ENCODE measurements around the gene JAZF1. TPM values are rescaled to one million over a fixed set of nuclear protein-coding genes. Genes with fewer than 3 reads are reported as not detected.

The JAZF1 gene
- total and polyA plus RNA-seq, 7 donors, result 2.3 to 10.6 (median 5.3) TPM

GRCh38 chr7:27822245-27822644 is 358.4 kb downstream of the JAZF1 start:
- WGBS, 3 donors, result 86 to 88% (median 87%) methylated on average over 2 of the region's 2 CpGs
- no peak for TF ChIP-seq CTCF (IDR thresholded peaks at IDR 0.05)
- intact Hi-C loops (cut with DNase I), result no loop called here
- H3K4me3 ChIP-seq, result no peak overlapping the region
- no peak for DNase-seq
- no peak for ATAC-seq
- H3K27ac ChIP-seq, result no peak overlapping the region
- H3K9me3 ChIP-seq, result no peaks in the 10 kb centered on the region
- no peaks in the 10 kb centered on the region for H3K27me3 ChIP-seq (ENCODE audit: insufficient read depth in 3 of 3, low read length in 2 of 3)
- peaks cover 0 to 58% of the 10 kb centered on the region in 2 donors for H3K36me3 ChIP-seq (ENCODE audit: insufficient read depth in 1 of 2, low read depth in 1 of 2)
- no peaks in the 10 kb centered on the region for H3K4me1 ChIP-seq

GRCh38 chr7:27812706-27813105 is 367.9 kb downstream of the JAZF1 start:
- peaks cover 0 to 28% of the 10 kb centered on the region in 2 donors for H3K36me3 ChIP-seq (ENCODE audit: insufficient read depth in 1 of 2, low read depth in 1 of 2)

GRCh38 chr7:27810186-27810585 is 370.4 kb downstream of the JAZF1 start:
- no peaks in the 10 kb centered on the region for H3K9me3 ChIP-seq
- 83 to 97% (median 84%) methylated on average over 4 of the region's 4 CpGs for WGBS, 3 donors
- peaks cover 39% of the 10 kb centered on the region for H3K4me1 ChIP-seq
- no peak overlapping the region for H3K4me3 ChIP-seq
- peaks cover 0 to 7% of the 10 kb centered on the region in 2 donors for H3K36me3 ChIP-seq (ENCODE audit: insufficient read depth in 1 of 2, low read depth in 1 of 2)
- intact Hi-C loops (cut with DNase I), result no loop called here
- TF ChIP-seq CTCF (IDR thresholded peaks at IDR 0.05), result no peak
- no peaks in the 10 kb centered on the region for H3K27me3 ChIP-seq (ENCODE audit: insufficient read depth in 3 of 3, low read length in 2 of 3)
- DNase-seq (no peak), ATAC-seq (no peak)
- no peak overlapping the region for H3K27ac ChIP-seq

More at GRCh38 chr7:27812706-27813105, 367.9 kb downstream of the JAZF1 start:
- no peak for DNase-seq
- Histone ChIP-seq H3K27ac (no peak overlapping the region), H3K9me3 (no peaks in the 10 kb centered on the region), H3K4me1 (peaks cover 30% of the 10 kb centered on the region), H3K27me3 (ENCODE audit: insufficient read depth in 3 of 3, low read length in 2 of 3) (no peaks in the 10 kb centered on the region), H3K4me3 (no peak overlapping the region)
- 96 to 97% (median 96%) methylated on average over 2 of the region's 2 CpGs for WGBS, 3 donors
- intact Hi-C loops (cut with DNase I), result no loop called here
- no peak for TF ChIP-seq CTCF (IDR thresholded peaks at IDR 0.05)
- ATAC-seq, result no peak

GRCh38 chr7:27808626-27809025 is 372.0 kb downstream of the JAZF1 start:
- peak overlapping the region; percentile 5 for H3K27ac ChIP-seq

More at GRCh38 chr7:27808626-27809025, 372.0 kb downstream of the JAZF1 start:
- intact Hi-C loops (cut with DNase I), result no loop called here
- WGBS, 3 donors, result 53 to 82% (median 70%) methylated on average over 2 of the region's 2 CpGs
- Histone ChIP-seq H3K27me3 (ENCODE audit: insufficient read depth in 3 of 3, low read length in 2 of 3) (no peaks in the 10 kb centered on the region), H3K36me3 (ENCODE audit: insufficient read depth in 1 of 2, low read depth in 1 of 2) (peaks cover 0 to 7% of the 10 kb centered on the region in 2 donors), H3K4me1 (peaks cover 30% of the 10 kb centered on the region), H3K9me3 (no peaks in the 10 kb centered on the region), H3K4me3 (no peak overlapping the region)
- no peak for TF ChIP-seq CTCF (IDR thresholded peaks at IDR 0.05)
- no peak for DNase-seq
- ATAC-seq, result peak; percentile 69 to 90 (median 84)

Measured in psoas muscle (tissue), 8 donors.